HG03571 (cell line): ENCODE results near the gene MESD.

Experiments used
- ATAC-seq: cut with Tn5 transposase; IDR thresholded peaks from one replicate; pipeline ENCODE4 v1.9.1; 2021; ENCODE audit not compliant: unreplicated experiment

The MESD gene

DNA sequence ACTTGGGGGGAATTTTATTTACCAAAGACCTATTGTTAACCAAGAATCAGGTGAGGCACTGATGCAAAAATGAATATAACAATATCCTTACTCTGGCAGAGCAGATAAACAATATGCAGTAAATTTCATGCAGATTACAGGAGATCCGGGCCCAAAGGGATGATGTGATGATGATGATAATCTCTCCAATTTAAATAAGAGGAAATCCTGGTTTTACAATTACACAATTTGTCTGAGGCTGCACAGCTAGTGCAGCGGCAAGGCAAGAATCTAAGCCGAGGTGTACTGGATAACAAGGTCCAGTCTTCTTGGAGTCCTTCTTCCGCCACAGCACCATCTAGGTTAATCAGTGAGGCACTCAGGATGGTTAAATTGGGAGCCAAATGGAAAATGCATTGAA lies 2.4 kb upstream of the MESD start:
- no peak for ATAC-seq

DNA sequence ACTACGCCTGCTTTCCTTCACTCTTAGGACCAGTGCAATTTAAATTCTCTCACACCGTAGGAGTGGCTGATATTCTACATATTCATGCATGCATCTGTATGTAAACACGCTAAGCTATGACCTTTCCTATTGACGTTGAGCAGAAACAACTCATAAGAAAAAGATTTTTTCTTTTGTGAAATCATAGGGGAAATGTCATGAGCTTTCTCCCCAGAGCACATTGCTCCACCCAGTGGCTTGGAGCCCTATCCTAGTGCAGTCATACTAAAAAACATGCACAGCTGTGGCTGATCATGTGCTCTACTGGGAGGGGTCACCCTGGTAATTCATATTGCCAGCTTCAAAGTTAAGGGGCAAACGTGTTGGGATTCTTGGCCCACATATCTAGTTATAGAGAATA lies 1.8 kb upstream of the MESD start:
- ATAC-seq, result no peak

DNA sequence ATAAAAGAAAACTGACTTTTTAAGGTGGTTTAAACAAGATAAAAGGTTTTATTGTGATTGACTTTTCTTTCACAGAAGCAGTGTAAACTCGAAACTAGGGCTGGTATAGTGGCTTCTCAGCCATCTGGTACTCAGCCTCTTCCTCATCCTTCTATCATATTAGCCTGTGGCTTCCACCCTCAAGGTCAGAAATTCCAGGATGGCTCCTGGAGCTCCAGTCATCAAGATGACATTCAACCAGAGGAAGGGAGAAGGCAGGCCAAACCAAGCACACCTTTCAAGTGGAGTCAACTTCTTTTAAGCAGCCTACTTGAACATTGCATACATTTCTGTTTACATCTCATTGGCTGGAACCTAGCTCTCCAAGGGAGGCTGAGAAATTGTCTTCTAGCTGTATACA lies 1.3 kb upstream of the MESD start:
- ATAC-seq, result no peak

DNA sequence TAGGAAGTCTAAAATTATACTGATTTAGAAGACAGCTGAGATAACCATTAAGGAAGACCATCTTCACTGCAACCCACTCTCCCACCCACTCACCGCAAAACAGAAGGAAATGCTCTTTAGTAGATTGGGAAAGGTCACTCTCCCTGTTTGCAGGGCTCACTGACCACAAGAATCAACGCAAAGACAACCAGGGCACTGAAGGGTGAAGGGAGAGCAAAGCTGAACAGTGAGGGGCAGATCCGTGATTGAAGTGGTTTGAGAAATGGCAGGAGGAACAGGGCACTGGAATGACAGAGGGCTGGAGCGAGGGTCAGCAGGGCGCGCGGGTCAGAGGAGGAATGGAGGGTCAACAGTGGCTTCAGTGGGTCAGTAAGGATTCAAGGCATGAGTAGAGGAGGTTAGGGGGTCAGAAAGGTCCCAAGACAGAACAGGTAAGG lies 520 bp downstream of the MESD start:
- ATAC-seq, result peak; percentile 9

DNA sequence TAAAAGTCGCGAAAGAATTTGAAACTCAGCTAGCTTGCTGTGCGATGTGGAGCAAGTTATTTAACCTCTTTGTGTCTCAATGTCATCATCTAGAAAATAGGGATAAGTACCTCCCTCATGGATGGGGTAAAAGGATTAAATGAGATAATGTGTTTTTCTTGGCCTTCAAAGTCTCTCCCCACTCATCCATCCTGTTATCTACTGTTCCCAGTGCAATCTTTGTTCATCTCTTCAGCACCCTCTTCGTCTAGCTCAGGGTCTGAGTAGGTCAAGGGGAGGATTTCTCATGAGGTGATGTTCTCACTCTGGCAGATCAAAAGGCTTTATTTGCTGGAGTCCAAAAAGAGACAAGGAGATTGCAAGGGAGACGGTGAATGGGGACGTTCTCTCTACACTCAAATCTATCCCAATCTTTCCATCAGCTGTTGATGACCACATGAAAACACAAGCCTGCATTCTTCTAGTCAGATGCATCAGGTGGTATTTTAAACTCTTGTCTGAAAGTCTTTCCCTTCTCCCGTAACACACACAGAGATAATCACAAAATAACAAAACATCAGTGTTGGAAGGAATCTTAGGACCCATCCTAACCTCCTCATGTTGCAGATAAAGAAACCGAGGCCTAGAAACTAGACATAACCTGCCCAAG lies 1.3 kb downstream of the MESD start:
- no peak for ATAC-seq

DNA sequence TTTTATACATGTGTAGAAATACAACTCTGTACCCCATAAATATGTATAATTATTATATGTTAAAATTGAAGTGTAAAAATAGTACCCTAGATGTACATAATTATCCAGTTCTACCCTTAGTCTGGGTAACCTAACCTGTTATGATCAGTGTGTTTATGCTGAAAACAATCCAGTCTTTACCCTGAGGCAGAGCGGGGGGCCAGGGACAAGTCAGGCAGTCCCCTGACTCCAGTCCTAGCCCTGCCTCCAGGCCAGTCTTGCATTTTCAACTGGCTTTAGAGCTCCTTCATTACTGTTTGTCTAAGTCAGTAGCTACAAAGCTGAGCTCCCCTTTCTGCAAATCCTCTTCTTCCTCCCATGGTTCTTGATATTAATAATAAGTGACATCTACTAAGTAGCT lies 3.1 kb downstream of the MESD start:
- ATAC-seq, result no peak

DNA sequence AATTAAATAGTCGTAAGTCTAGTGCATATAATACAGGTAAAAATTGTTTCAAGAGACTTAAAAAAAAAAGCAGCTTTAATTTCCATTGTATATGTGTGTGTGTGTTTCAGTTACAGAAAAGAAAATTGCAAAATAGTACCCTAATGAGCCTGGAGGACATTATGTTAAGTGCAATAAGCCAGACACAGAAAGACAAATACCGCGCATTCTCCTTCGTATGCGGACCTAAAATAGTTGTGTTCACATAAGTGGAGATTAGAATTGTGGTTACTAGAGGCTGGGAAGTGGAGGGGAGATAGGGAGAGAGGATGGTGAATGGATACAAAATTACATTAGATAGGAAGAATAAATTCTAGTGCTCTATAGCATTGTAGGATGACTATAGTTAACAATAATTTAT lies 3.6 kb downstream of the MESD start:
- no peak for ATAC-seq

DNA sequence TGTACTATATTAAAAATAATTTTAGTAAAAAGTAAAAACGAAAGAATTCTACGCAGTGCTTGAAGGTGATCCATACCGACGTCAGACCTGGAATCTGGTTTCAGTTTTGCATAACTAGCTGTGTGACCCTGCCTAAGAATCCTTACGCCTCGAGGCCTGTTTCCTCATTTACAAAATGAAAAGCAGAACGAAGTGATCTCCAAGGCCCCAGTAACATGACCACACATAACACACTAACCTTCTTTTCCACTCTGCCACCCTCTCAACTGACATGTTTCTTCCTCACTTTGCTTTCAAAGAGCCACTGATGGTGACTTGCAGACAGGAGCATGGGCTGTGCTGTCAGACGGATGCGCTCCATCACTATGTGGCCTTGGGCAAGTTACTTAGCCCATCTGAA lies 4.8 kb downstream of the MESD start:
- ATAC-seq, result no peak

DNA sequence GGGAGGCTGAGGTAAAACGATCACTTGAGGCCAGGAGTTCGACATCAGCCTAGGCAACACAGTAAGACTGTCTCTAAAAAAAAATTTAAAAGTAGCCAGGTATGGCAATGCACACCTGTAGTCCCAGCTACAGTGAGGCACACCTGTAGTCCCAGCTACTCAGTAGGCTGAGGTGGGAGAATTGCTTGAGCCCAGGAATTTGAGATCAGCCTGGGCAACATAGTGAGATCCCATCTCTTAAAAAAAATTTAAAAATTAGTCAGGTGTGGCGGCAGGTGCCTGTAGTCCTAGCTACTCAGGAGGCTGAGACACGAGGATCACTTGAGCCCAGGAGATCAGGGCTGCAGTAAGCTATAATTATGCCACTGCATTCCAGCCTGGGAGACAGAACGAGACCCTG lies 6.8 kb downstream of the MESD start:
- ATAC-seq, result no peak

DNA sequence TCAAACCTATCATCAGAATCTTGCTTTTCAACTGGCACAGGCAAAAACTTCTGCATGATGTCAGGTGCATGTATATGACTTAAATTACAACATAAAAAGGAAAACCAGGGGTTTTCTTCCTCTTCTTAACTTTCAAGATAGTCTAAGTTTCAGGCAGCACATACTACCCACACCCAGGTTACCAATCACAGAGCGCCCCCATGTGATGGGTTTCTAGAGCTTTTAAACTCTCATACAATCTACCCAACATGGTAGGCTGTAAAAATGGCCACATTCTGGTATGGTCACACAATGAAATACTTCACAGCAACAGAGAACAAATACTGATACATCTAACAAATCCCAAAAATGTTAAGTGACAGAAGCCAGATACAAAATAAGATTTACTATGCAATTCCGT lies 7.4 kb downstream of the MESD start:
- ATAC-seq, result no peak

DNA sequence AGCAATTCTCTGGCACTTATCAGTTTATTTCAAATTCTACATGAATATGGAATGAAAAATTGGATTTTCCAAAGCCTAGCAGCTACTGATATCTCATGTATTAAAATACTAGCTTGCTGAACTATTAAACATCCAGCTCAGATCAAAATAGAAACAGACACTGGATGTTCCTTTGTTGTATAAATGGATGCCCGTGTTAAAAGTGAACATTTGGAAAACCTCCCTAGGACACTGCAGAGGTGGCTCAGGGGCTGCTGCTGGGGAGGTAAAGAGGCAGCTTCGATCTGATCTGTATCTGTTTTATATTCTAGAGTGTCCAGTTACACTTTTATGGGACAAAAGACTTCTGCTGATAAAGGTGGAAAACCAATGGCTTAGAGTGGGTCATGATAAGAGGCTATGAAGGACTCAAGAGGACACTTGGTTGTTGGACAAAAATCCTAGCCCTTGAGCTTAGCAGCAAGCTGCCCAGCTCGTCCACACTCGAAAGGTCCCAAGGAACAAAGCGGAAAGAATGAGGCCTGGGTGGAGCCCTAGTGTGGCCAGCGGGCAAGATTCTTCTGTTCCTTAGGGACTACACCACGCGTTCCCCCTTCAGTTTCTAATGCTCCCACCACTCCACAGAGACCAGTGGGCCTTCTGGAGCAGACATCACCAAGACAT lies 9.9 kb downstream of the MESD start:
- no peak for ATAC-seq

DNA sequence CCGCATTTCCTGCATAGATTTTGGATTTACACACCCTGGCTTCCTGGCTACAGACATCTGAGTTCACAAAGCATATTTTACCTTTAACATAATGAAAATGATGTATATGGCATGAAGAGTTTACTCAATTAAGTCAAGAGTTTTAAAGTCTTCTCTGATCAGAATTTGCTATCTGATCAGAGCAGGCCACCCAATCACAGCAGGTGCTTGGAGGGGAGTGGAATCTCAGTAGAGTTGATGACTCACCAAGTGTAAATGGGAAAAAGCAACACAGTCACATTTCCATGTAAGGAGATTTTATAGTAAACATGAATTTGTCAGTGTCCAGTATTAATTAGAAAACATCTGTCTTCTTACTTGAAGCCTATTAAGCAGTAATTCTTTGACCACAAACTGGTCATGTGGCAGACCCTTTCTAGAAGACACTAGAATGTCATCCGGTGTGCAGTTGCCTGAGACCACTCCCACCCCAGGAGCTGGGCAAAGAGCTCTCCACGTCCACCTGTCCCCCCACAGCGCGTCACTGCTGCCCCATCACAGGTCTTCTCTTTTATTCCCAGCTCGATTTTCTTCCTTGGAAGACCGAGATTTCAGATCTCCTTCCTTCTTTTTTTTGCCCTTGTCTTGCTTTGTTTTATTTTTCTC lies 10.8 kb downstream of the MESD start:
- no peak for ATAC-seq

DNA sequence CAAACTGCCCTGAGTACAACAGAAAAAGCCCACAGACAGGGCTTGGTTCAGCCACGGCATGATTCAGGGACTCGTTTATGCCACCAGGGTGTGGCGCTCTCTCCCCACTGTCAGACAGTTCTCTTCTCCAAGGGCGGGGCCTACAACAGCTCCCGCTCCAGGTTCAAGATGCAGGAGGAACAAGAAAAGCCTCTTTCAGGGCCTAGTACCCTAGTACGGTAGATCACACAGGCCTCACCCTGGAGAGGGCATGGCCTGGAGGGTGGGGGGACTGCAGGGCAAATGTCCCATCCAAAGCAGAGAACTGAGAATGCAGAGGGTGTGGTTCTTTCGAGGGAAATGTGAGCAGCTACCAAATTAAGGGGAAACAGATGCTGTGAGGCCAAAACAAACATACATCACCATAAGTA lies 12.0 kb downstream of the MESD start:
- no peak for ATAC-seq

DNA sequence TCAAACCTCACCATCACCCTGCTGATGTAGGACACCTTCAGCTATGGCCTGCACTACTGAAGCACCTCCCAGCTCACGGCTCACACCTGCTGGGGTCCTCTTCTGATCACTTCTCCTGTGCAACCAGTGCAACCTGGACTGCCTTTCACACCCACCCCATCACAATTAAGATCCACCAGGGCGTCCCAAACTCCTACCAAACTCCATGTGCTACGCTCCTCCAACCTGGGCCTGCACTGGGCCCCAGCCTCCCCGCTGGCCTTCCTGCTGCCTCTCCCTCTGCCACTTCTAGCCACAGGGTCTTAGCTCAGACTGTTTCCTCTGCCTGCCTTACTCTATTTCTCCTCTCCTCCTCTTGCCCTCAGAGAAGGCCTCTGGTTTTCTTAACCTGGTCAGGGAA lies 12.8 kb downstream of the MESD start:
- ATAC-seq, result no peak

DNA sequence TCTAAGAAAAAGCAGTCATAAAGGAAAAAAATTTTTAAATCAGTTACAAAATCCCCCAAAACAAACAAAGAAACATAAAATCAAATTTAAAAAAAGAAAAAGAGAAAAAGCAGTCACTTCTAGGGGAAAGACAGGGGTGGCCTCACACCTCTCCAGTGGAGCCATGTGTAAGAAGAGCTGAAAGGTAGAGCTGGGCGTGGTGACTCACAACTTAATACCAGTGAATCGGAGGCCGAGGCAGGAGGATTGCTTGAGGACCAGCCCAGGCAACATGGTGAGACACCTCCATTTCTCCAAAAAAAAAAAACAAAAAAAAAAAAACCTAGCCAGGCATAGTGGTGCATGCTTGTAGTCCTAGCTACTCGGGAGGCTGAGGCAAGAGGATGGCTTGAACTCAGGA lies 14.7 kb downstream of the MESD start:
- no peak for ATAC-seq

DNA sequence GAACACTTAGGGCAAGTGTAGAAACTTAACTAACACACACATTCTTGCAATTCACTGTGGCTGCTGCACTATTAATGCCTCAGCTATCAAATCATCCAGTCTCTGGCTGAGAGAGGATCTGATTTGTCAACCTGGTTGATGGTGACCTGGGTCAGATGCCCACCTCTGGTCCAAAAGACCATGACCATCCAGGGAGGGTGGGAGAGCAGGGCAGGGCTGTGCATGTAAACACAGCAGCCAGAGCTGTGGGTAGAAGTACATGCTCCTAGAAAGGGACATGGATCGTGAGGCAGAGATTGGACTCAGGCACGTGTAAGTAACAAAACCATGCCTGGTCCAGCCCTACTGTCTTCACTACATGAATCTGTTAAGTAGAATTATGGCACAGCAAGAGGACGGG lies 17.3 kb downstream of the MESD start:
- no peak for ATAC-seq

DNA sequence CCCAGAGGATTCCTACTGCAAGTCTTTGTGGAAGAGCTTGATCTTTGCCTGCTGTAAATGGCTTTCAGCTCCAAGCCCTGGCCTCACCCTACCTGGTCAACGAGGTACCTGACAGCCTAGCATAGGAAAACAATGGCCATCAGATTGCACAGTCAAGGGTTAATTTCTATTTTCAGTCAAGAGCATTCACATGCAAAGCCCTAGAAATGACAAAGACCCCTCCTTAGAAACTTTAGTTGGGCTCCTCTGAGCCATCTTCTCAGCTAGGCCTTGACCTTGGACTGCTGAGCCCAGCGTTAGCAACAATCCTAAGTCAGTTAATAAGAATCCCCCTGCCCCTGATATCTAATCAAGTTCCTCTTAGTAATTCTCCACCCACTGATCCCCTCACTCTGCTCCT lies 18.5 kb downstream of the MESD start:
- ATAC-seq, result no peak

DNA sequence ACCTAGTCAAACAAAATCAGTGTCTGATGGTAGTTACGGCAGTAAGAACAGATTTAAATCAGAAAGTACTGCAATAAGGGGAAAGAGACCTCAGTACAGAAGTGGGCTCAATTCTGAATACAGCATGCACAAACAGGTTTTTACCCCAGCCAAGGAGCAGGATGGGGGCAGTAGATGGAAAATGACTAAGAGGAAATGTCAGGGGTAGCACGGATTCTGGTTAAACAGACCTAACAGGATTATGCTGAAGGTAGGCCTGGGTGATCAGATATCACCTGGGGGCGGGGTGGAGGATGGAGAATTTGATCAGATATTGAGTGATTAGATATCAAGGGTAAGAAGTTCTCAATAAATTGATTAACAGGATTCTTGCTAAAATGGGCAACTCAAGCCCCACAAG lies 19.0 kb downstream of the MESD start:
- no peak for ATAC-seq

DNA sequence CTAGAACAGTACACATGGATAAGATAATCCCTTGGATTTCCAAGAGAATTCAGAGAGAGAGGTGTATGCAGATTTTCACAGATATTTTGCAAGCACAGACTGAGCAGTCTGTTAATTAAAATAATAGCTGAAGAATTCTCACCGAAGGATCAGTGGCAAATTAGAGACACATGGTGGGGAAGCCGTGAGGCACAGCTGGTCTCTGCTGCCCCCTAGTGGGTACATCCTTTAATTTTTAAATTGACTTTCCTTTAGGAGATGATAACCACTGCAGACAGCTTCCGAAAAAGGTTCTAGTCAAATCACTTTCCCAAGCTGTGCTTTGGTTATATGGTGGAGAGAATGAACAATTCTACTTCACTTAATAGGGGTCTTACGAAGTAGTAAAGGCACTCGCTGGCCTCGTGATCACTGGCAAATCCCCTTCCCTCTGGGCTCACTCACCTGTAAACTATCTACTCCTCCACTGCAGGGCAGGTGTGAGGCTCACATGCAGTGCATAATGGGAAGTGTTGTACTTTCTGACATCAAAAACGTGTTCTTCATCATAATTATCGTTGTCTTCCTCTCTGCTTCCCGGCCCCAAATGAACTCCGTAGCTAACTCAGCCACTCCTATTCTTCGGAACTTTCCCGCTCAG lies 19.5 kb downstream of the MESD start:
- ATAC-seq, result peak; percentile 66

DNA sequence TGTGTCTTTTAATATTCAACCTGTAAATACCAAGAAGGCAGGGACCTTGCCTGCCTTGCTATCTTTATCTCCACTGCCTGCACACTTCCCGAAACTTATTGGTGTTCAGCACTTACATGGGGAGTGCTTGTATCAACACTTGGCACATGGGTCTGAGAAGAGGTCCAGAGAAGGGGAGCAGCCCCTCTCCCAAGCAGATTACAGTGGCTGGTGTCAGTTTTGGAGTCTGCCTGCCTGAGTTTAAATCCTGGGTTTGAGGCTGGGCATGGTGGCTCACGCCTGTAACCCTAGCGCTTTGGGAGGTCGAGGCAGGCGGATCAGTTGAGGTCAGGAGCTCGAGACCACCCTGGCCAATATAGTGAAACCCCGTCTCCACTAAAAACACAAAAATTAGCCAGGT lies 20.3 kb downstream of the MESD start:
- ATAC-seq, result no peak

DNA sequence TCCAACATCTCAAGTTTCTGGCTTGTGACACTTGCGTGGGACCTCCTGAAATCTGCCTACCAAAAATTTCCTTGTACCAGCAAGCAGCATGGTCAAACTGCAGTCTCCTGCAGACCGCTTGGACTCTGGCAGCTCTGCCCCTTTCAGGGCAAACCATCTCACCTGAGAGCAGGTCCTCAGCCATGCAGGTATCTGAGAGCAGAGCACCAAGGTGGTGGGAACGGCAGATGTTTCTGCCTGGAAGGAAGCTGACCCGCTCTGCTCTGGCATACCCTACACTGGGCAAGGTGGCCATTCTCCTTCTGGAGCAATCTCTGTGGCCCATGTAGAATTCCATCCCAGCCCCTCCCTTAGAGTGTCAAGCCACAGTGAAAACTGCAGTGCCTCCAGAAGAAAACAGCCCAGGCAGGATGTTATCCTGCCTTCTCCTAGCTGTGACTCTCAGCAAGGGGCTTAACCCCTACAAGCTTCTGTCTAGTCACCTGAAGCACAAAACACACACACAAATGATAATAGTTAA lies 21.6 kb downstream of the MESD start:
- no peak for ATAC-seq

DNA sequence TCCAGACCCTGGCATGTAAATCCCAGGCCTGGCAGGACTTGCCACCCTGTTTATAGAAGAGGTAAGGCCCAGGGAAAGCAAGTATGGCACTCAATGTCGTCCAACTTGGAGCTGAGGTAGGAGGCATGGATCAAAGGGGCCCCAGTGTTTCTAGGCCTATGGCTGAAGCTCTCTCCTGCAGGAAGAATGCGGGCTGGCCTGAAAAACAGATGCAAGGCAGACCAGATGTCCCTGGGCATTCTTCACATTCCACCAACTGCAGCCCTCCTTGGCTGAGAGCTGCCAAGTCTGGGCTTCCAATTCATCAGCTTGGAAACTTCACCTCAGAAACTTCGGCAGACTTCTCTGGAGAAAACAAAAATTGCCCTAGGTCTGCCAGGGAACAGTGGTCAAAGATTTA lies 22.2 kb downstream of the MESD start:
- no peak for ATAC-seq
